Hippocampal formation (tissue), 2 donors: ENCODE results near the gene B4GALNT2.
"Not testable (repeated sequence)": the region's sequence is repeated elsewhere in the genome, so short reads cannot be mapped to it uniquely, and the experiment has no call there.

Source experiments
- DNase-seq, 2 donors: peaks; one replicate each; lab custom pipeline; 2025; lab: John Stamatoyannopoulos, UW

B4GALNT2 gene

DNA sequence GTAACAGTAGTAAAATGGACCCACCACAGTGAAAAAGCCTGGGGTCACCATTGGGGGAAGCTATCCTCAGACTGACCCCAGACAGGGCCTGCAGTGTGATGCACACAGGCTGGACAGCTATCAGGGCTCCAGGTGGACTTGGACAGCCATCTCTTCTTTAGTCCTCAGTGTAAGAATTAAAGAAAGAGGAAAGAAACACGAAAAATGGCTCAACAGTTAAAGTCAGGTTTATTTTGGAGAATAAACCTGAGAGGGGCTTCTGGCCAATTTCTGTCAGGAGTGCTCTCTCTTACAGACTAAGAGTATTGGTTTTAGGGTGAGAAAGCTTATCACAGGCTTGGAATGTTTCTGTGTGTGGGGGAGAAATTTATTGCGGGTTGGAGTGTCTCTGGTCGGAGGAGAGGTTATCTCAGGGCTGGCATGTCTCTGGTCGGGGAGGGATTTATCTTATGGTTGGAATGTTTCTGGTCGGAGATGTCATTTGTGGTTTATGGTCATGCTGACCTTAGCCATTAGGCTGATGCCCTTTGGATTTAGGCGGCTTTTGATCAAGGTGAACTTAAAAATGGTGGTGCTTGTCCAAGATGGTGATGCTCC, 10.8 kb upstream of the B4GALNT2 start:
- no peak for DNase-seq

DNA sequence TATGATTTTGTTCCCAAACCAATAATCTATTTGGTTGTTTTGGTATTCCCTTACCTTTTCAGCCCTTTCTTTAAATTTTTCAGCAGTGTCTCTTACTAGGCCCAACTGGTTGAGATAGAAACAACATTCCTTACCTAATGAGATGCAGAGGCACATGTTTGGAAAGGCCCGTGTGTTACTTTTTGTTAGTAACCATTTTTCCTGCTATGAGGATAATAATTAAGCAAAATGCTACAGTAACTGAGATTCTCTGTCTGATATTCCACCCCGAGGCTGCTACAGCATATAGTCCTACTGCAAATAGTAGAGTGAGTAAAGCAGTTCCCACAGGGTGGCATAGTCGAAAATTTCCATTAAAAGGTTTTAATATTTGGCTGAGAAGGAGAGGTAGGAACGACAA, 10.0 kb upstream of the B4GALNT2 start:
- DNase-seq, result no peak

DNA sequence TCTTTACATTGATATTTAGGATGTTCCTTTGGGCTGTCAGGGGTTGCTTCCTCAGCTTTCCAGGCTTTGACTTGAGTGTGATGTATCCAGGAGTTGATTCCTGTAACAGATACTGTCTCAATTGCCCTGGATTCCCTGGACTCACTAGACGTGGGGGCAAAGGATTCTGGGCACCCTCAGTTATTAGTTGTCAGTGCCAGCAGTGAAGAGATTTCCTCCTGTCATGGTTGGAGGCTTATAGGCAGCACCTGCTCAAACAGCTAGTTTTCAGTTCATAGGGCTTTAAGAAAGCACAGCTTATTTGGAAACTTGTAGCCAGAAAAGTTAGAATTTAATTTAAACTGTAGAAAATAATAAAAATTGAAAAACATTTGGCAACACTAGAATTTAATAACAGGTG, 9.5 kb upstream of the B4GALNT2 start:
- no peak for DNase-seq

DNA sequence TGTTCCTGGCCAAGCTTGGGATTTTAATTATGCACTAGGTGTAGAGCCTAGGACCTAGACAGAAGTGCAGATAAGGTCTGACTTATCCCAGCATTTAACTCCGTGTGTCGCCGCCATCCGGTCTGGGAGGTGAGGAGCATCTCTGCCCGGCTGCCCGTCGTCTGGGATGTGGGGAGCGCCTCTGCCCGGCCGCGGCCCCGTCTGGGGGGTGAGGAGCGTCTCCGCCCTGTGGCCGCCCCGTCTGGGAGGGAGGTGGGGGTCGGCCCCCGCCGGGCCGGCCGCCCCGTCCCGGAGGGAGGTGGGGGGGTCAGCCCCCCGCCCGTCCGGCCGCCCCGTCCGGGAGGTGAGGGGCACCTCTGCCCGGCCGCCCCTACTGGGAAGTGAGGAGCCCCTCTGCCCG, 7.1 kb upstream of the B4GALNT2 start:
- DNase-seq, result no peak

DNA sequence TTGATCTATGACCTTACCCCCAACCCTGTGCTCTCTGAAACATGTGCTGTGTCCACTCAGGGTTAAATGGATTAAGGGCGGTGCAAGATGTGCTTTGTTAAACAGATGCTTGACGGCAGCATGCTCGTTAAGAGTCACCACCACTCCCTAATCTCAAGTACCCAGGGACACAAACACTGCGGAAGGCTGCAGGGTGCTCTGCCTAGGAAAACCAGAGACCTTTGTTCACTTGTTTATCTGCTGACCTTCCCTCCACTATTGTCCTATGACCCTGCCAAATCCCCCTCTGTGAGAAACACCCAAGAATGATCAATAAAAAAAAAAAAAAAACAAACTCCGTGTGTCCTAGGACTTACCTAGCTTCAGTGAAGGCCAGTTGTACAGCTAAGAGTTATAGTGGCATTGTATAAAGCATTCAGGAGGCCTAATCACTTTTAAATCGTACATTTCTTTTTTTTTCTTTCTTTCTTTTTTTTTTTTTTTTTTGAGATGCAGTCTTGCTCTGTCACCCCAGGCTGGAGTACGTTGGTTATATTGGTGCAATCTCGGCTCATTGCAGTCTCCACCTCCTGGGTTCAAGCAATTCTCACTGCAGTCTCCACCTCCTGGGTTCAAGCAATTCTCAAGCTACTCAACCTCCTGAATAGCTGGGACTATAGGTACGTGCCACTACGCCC, 6.2 kb upstream of the B4GALNT2 start:
- not testable (repeated sequence) for DNase-seq

DNA sequence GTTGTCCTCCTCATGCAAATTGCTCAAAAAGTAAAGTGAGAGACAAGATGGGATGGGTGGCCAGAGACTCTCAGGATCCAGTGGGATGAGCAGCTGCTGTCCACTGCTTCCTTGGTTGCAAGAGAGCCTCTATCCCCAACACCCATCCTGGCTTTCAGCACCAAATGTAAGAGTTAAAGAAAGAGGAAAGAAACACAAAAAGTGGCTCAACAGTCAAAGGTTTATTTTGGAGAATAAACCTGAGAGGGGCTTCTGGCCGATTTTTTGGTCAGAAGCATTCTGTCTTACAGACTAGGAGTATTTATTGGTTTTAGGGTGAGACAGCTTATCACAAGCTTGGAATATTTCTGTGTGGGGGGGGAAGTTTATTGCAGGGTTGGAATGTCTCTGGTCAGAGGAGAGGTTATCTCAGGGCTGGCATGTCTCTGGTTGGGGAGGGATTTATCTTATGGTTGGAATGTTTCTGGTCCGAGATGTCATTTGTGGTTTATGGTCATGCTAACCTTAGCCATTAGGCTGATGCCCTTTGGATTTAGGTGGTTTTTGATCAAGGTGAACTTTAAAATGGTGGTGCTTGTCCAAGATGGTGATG, 3.1 kb upstream of the B4GALNT2 start:
- not testable (repeated sequence) for DNase-seq

DNA sequence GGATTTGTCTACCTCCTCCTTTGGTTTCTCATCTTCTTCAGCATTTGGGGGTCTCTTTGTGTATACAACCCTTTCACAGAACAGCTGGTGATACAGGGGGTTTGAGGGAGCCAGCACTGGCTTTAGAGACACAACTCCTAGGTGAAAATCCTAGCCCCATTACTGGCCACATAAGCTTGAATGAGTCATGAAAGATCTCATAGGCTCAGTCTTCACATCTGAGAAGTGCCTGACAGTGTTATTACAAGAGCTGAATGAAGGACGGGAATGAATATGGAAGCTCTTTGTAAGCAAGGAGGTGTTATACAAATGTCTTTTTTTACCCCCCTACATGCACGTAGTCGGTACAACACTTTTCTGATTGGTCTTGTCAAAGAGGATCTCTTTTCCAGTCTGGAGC, 1.7 kb upstream of the B4GALNT2 start:
- no peak for DNase-seq

DNA sequence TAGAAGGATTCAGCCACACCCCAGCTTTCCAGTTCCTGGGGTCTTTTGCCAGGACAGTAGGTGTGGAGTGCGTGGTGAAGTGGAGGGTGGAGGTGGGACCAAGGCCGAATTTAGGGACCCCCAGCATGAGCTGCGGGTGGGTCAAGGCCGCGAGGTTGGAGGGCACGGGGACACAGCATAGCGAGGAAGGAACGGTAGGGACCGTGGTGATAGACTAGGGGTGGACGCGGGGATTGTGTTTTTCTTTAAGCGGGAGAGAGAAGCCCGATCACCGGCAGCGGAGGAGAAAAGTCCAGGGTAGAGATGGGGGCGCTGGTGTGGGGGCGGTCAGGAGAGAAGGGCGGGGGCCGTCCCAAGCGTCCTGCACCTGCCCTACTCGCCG, 261 bp upstream of the B4GALNT2 start:
- no peak for DNase-seq

DNA sequence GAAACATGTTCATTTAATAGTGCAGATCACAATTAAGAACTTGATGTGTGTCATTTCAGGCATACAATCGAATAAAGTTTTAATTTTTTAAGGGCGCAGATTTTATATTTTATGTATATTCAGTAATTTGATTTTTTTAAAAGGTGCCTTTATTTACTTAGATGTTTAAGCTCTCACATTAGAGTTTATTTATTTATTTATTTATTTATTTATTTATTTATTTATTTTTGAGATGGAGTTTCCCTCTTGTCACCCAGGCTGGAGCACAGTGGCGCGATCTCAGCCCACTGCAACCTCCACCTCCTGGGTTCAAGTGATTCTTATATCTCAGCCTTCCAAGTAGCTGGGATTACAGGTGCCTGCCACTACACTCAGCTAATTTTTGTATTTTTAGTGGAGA, 3.8 kb downstream of the B4GALNT2 start:
- DNase-seq, result no peak

DNA sequence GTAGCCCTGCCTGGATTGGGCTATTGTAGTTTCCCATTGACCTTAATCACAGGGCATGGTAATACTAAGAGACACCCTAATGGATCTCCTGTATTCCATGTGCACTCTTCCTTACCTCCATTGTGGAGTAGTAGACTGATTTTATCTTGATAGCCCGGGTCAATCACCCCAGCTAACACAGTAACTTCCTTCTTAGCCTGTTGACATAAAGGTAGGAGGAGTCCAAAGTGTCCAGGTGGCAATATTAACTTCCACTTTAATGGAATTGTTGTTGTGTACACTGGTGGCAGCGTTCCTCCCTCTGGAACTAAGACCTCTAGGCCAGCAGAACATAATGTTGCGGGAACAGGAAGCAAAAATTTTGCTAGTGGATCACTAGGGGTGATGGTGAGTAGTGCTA, 13.1 kb downstream of the B4GALNT2 start:
- not testable (repeated sequence) for DNase-seq

DNA sequence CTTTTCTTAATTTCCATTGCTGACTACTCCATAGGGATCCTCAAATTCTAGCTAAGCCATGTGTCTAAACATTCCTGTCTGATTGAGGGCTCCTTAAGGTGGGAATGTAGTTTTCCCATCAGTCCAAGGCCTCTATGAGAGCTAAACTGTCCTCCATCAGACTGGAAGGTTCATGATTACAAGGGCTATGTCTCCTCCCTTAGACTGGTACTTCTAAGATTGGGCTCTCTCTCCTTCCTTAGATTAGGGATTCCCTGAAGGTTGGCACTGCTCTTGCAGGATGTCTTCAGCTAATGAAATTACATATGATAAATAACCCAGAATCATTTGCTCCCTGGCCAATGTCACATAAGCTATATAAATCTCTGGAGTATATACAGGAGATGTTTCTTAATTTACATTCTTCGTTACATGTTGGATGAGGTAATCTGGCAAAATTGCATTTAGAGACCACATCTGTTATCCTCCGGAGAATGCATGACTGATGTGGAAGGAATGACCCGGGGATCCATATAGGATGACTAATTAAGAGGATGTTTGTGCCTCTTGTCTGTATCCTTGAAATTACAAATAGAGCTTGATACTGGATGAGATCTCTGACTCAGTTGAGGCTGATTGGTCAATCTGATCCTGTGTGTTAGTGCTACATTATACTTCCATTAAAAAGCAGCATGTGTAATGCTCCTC, 14.2 kb downstream of the B4GALNT2 start:
- DNase-seq, result no peak

DNA sequence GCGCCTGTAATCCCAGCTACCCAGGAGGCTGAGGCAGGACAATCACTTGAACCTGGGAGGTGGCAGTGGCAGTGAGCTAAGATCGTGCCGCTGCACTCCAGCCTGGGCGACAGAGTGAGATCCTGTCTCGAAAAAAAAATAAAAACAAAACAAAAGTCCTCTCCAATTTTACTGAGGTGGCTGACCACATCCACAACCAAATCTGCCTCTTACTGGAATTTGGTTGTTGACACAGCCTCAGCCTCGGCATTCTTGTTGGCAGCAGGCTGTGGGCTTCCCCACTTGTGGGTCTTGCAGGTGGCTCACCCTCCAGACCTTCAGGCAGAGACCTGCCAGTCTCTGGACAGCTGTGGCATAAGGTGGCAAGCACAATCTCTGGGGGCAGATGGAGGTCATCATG, 15.6 kb downstream of the B4GALNT2 start:
- no peak for DNase-seq

DNA sequence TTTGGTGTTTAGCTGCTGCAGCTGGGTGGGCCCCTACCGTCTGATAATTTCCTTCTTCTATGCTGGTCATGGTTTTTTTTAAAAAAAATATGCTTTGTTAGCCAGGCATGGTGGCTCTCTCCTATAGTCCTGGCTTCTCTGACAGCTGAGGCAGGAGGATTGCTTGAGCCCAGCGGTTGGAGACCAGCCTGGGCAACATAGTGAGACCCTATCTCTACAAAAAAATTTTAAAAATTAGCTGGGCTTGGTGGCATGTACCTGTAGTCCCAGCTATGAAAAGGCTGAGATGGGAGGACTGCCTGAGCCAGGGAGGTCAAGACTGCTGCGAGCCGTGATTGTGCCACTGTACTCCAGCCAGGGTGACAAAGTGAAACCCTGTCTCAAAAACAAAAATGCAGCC, 19.4 kb downstream of the B4GALNT2 start:
- no peak for DNase-seq

DNA sequence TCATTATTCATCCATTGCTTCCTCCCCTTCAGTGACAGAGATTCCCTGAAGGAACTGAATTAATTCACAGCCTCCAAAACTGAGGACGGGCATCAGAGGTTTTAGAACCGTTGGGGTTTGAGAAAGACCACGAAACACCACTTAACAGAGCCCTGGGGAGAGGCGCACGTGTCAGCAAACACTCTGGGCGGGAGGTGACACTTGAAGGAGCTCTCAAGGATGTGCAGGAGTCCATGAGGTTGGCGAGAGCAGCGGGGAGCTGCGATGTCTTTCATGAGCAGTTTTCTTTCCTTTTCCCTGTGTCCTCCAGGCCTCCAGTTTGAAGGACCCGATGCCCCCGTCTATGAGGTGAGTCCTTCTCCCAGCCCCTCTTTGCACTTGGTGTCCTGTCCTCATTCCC, 23.7 kb downstream of the B4GALNT2 start:
- DNase-seq, result no peak

DNA sequence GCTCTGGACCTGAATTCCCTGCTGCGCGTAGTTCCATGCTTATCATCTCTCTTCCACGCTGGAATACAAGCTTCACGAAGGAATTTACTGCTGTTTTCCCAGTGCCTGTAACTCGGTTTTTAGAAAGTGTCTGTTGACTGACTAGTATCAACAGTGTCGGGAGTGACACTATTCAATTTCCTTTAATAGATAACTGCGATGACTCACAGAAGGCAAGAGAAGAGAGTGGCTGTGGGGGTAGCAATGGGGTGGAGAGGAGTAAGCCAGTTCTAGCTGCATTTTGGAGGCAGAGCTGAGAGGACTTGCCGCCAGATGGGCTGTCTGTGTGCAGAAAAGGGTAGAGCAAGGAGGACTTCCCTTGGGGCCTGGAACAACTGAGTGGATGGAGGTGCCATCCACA, 25.2 kb downstream of the B4GALNT2 start:
- DNase-seq, result no peak

DNA sequence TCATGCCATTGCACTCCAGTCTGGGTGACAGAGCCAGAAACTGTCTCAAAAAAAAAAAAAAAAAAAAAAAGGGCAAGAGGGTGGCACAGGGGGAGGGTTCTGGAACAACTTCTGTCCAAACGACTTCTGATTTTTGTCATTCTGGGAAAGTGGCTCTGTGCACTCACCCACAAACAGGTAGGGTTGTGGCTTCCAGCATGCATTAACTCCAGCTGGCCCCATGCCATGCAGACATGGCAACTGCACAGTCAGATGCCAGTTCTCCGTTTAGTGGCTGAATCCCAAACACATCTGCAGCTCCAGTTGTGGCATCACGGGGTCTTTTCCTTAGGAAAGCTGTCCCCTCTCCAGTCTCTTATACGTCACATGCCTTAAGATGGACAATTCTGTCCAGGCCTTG, 30.3 kb downstream of the B4GALNT2 start:
- no peak for DNase-seq

DNA sequence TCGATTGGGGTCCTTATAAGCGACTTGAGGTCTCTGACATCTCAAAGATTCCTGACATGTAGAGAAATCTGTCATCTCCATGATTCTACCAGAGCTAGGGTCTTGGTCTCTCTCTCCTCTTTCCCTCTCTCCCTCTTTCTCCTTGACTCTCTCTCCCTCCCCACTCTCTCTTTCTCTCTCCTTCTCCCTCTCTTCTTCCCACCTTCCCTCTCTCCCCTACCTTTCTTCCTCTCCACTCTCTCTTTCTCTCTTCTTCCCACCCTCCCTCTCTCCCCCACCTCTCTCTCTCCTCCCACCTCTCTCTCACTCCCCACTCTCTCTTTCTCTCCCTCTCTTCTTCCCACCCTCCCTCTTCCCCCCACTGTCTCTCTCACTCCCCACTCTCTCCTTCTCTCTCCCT, 32.6 kb downstream of the B4GALNT2 start:
- no peak for DNase-seq

DNA sequence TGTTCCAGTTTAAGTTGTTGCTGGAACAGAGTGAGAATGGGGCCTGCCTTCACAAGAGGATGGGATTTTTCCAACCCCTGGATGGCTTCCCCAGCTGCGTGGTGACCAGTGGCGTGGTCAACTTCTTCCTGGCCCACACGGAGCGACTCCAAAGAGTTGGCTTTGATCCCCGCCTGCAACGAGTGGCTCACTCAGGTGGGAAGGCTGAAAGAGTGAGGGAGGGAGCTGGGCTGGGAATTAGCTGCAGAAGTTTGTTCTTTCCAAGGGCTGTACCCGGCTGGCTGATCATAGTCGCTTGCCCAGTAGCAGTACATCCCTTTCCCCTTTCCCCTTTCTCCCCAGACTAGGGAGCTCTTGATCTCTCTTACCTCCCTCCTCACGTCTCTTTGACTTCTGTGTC, 36.1 kb downstream of the B4GALNT2 start:
- DNase-seq, result no peak

DNA sequence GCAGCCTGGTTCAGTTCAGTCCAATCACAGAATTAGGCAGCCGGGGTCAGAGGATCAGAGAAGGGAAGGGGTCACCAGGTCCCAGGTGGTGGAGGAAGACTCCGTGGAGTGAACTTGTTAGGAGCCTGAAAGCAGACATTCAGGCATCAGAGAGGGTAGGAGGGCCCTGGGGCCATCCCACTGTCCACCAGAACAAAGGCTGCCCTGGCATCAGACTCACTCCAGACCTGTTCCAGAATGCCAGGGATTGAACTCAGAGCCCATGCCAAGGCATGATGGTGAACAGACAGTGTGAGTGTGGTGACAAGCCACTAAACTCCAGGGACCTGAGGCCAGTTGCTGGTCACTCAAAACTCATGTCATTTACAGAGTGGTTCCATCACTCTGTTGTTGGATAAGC, 37.6 kb downstream of the B4GALNT2 start:
- DNase-seq, result no peak

DNA sequence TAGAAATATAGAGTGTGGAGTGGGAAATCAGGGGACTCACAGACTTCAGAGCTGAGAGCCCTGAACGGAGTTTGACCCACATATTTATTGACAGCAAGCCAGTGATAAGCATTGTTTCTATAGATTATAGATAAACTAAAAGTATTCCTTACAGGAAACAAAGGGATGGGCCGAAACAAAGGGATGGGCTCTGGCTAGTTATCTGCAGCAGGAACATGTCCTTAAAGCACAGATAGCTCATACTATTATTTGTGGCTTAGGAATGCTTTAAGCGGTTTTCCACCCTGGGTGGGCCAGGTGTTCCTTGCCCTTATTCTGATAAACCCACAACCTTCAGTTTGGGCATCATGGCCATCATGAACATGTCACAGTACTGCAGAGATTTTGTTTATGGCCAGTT, 38.1 kb downstream of the B4GALNT2 start:
- DNase-seq, result not testable (repeated sequence)

DNA sequence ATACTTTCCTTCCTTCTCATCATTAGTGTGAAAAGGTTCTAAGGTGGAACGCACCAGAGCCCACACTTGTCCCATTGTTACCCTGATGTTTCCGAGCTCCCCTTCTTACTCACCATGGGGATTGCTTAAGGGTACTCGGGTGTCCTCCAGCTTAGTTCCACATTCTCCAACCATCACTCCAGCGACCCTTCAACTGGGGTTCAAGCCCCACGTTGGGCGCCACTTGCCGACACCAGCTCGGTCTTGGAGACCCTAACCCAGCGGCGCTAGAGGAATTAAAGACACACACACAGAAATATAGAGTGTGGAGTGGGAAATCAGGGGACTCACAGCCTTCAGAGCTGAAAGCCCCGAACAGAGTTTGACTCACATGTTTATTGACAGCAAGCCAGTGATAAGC, 43.4 kb downstream of the B4GALNT2 start:
- not testable (repeated sequence) for DNase-seq

DNA sequence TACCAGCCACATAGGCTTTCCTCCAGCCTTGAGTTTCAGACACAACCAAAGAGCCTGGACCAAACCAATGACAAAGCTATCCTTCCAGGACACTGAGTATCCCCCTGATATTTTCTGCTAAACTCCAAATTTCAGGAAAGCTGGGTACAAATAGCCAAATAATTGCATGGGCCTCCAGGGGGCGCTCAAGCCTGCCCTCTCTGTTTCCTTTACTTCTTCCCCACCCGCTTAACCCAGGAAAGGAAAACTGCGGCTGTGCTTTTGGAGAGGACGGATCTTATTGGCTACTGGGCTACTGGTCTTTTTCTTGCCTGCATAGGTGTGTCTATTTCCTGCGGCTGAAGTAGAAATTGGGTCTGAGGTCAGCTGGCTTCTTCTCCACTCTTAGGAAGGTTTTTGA, 47.7 kb downstream of the B4GALNT2 start:
- peak; percentile 7 to 14 for DNase-seq

DNA sequence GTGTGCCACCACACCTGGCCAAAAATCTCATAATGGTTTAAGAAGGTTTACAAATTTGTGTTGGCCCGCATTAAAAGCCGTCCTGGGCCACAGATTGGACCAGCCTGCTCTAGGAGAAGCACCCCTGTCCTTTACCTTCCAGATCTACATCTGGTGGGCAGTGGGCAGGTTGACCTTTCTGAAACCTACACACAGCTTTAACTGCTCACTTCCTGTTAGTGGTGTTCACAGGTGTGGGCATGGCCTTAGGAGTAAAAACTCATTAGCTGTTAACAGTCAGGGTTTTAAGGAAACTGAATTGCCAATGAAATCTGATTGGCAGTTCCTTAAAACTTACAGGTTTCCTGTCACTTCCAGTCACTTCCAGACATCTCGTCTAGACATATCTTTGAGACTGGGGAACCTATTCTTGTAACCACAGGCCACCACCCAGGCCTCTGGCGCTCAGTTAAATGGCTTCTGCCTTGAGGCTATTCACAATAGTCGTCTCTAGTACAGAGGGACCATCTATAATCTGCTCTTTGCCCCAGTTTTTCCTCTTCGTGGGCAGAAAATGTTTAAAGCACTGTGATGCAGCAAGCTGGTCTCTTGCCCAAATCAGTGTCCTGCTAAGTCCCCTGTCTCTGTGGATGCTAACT, 48.5 kb downstream of the B4GALNT2 start:
- DNase-seq, result no peak
